ENCODE measurements around the gene CLEC4C.
"Not testable (repeated sequence)": the region's sequence is repeated elsewhere in the genome, so short reads cannot be mapped to it uniquely, and the experiment has no call there.

Gene CLEC4C, protein sequence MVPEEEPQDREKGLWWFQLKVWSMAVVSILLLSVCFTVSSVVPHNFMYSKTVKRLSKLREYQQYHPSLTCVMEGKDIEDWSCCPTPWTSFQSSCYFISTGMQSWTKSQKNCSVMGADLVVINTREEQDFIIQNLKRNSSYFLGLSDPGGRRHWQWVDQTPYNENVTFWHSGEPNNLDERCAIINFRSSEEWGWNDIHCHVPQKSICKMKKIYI

DNA sequence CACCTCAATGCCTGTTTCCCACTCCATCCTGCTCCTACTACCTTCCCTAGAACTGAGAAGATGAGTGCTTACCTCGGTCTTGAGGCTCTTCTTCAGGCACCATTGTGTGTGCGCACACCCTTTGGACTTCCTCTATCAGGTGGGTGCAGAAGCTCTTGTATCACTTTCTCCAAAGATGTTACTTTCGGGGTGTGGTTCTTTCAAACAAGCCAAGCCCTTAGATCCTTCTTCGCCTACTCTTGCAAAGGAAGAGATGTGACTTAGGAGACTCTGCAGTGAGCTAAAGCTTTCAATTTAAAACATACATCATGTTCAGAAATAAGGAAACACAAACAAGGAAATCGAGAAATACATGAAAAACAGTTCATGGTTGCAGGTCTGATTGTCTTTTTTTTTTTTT lies at the start of gene CLEC4C:
Gene CLEC4C, minus strand, starts transcription at position 130 of the 400 bp plus-strand sequence. Its CDS starts 27 bp downstream, at position 103.
- DNase-seq: no peak

DNA sequence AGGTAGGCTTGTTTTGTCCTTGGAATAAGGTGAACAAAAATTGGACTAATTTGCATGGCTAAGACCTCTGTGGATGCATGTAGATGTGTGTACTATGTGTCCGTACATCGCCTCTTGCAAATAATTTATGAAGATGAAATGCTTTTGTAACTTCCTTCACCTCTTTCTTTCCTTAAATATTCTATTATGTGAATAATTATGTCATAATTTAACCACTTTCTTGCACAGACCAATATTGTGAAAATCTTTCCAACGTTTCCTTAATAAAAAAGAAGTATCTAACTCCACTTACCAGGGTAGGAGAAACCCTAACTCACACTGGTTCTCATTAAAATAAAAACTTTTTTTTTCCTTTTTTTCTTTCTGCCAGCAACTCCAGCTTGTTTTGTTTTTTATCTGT lies 46.0 kb upstream of the CLEC4C start:
- DNase-seq: no peak

DNA sequence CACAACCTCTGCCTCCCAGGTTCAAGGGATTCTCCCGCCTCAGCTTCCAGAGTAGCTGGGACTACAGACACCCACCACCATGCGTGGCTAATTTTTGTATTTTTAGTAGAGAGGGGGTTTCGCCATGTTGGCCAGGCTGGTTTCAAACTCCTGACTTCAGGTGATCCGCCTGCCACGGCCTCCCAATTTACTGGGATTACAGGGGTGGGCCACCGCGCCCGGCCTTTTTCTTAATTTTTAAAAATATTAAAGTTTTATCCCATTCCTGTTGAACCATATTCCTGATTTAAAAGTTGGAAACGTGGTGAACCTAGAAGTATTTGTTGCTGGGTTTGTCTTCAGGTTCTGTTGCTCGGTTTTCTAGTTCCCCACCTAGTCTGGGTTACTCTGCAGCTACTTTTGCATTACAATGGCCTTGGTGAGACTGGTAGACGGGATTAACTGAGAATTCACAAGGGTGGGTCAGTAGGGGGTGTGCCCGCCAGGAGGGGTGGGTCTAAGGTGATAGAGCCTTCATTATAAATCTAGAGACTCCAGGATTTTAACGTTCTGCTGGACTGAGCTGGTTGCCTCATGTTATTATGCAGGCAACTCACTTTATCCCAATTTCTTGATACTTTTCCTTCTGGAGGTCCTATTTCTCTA lies 41.8 kb upstream of the CLEC4C start, which contains the start of gene NANOG:
Gene NANOG, plus strand, starts transcription at position 519 of the 645 bp plus-strand sequence. CDS start 213 bp downstream, outside the sequence.
- DNase-seq: not testable (repeated sequence)

GRCh38 chr12:7788294-7788660 lies 41.1 kb upstream of the CLEC4C start:
- no peak for DNase-seq

DNA sequence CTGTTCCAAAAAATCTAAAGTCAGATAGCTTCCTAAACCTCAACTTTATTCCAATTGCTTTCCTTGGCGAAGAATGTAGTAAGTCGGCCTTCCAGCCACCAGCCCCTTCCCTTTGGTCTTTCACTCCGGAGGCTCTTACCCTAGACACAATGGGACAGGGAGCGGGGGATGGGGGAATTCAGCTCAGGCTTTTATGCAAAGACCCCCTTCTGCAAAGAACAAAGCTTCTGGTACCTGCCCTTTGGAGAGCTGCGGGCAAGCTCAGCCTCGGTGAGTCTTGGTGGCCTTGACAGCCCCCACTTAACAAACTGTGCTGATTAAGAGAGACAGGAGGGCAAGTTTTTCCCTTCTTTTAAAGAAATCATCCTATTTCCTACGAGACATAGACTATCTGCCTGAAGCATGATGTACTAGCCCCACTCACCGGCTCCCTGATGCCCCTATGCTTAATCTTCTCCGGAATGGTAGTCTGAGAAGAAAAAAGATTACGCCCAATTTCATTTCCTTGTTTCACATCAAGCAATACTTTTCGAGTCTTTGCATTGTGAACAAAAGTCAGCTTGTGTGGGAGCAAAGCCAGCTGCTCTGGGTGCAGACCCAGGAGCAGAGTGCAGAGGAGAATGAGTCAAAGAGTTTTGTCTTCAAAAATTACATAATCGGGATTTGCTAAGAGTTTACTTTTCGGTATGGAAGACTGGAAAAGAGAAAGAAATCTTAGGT lies 40.6 kb upstream of the CLEC4C start:
- DNase-seq: no peak

DNA sequence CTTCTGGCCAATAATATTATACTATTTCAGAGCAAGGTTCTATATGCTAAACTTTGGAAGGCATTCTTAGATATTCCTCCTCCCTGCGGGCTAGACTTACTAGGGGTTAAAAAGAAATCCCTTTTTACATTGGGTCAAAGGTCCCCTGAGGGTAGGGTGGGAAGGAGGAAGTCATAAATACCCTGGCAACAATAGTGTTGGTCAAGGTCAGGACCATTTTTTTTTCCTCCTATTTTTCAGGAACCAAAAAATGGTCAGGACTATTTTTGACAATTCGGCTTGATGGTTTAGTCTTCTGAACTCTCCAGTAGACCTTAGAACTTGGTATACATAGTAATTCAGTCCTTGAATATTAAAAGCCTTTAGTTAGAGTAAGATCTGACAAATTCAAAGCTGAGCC lies 37.5 kb upstream of the CLEC4C start:
- no peak for DNase-seq

DNA sequence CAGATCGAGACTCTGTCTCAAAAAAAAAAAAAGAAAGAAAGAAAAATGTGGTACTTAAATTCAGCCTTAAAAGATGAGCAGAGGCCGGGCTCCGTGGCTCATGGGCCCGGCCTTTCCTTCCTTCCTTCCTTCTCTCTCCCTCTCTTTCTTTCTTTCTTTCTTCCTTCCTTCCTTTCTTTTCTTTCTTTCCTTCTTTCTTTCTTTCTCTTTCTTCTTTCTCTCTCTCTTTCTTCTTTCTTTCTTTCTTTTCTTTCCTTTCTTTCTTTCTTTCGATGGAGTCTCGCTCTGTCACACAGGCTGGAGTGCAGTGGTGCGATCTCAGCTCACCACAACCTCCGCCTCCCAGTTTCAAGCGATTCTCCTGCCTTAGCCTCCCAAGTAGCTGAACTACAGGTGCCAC lies 36.3 kb upstream of the CLEC4C start:
- DNase-seq: not testable (repeated sequence)

DNA sequence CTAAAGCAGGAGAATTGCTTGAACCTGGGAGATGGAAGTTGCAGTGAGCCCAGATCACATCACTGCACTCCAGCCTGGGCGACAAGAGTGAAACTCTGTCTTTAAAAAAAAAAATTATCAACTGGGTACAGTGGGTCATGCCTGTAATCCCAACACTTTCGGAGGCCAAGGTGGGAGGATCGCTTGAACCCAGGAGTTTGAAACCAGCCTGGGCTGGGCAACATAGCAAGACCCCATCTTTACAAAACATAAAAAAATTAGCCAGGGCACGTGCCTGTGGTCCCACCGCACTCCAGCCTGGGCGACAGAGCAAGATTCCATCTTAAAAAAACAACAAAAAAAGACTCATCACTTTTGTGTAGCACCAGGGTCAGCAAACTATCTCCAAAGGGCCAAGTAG lies 34.9 kb upstream of the CLEC4C start:
- no peak for DNase-seq

GRCh38 chr12:7781274-7781673 lies 34.1 kb upstream of the CLEC4C start:
- DNase-seq: no peak

DNA sequence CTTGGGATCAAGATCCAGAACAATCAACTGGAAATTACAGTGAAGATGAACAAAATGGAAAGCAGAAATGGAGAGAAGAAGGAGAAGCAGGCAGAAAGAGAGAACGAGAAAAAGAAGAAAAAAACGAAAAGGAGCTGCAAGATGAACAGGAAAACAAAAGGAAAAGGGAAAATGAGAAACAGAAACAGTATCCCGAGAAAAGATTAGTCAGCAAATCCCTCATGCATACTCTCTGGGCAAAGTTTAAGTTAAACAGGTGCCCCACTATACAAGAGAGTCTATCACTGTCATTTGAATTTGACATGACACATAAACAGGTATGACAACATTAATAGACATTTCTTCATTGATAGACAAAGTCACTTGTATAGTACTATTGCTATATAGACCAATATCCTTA lies 22.8 kb upstream of the CLEC4C start:
- no peak for DNase-seq

- DNase-seq: no peak
Measured at GRCh38 chr12:7758766-7759140, 11.6 kb upstream of the CLEC4C start.

DNA sequence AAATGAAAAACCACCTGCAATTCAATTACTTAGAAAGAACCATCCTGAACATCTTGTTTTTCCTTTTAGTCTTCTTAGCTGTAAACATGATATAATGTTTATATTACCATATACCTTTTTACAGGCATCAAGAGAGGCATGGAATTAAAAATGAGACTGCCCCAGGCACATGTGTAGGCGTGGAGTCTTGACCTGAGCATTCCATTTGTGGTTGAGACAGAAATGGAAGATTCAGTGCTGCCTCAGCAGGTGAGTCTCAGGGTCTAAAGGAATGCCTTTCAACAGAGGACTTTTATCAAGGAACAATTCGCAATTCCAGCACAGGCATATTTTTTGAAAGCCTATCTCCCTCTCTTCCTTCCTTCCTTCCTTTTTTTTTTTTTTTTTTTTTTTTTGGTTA lies 9.8 kb upstream of the CLEC4C start:
- no peak for DNase-seq

DNA sequence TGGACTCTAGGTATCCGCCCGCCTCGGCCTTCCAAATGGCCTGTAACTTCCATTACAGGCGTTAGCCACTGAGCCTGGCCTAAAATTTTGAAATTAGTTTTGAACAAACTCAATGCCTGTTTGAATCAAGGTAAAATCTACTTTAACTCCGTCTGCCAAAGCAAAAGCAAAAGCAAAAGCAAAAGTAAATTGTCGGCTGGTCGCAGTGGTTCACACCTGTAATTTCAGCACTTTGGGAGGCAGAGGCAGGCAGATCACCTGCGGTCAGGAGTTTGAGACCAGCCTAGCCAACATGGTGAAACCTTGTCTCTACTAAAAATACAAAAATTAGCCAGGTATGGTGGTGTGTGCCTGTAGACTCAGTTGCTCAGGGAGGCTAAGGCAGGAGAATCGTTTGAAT lies 8.5 kb upstream of the CLEC4C start:
- not testable (repeated sequence) for DNase-seq

GRCh38 chr12:7751941-7752922 lies 5.1 kb upstream of the CLEC4C start:
- not testable (repeated sequence) for DNase-seq

DNA sequence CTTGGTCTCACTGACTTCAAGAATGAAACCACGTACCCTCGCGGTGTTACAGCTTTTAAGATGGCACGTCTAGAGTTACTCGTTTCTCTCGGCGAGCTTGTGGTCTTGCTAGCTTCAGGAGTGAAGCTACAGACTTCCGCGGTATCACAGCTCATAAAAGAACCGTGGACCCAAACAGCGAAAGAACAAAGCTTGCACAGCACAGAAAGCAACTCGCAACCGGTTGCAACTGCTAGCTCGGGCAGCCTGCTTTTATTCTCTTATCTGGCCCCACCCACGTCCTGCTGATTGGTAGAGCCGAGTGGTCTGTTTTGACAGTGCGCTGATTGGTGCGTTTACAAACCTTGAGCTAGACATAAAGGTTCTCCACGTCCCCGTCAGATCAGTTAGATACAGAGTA lies 4.2 kb upstream of the CLEC4C start:
- no peak for DNase-seq

DNA sequence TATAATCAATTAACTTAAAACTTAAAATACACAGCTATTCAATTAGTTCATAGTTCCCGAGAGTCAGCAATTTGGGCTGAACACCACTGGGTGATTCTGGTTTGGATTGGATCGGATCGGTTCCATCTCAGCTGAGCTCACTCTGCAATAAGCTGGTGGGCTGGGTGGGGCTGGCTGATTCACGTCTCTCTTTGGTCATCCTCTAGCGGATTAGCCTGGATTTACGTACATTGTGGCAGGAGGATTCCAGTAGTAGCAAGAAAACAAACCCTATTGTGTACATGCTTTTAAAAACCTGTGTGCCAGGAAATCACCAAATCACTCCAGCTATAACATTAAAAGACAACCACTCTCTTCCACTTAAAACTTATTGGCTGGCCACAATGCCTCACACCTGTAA lies 3.2 kb upstream of the CLEC4C start:
- no peak for DNase-seq

- no peak for DNase-seq
Measured at GRCh38 chr12:7749442-7749841, 2.3 kb upstream of the CLEC4C start.

- no peak for DNase-seq
Measured at GRCh38 chr12:7748852-7749251, 1.7 kb upstream of the CLEC4C start.

GRCh38 chr12:7732993-7733392 lies 14.2 kb downstream of the CLEC4C start:
- DNase-seq: no peak

- DNase-seq: no peak
Measured at GRCh38 chr12:7731486-7731885, 15.7 kb downstream of the CLEC4C start.

- not testable (repeated sequence) for DNase-seq
Measured at GRCh38 chr12:7730984-7731383, 16.2 kb downstream of the CLEC4C start.

DNA sequence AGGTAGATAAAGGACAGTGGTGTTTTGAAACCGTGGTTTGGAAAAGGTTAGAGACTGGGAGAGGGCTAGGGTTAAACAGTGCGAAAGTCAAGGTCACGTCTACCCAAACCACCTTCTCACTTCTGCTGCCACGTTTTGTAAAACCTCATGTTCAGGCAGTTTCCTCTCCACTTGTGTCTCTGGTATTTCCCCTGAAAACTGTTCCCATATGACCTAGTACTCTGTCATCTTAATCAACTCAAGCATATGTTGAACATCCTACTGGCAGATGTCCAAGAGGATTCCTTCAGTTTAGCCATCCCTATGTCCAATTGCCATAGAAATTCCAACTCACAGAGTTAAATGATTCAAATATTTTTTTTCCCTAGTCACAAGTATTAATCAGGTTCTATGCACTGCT lies 17.4 kb downstream of the CLEC4C start:
- DNase-seq: no peak

DNA sequence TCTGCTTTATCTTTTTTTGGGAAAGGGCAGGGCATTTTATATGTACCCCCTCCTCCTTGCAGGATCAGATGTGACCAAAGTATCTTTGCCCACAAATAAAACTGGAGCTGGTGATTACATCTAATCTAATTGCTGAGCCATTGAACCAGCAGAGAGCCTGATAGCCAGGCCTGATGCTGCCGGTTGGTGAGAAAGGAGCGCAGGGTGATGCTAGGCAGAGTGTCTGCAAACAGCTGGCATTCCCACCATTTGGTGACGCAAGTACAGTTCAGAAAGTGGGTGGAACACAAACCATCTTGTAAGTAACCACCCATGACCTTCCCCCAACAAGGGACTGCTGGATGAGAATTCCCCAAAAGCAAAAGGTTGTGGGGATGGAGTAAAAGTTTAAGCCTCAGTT lies 23.2 kb downstream of the CLEC4C start:
- DNase-seq: no peak
